Measurements from ENCODE around the gene TGFBR3.

Gene TGFBR3

GRCh38 chr1:91916811-91917460 lies 31.0 kb upstream of the TGFBR3 start:
- no peak for DNase-seq (ENCODE audit: low read depth)
- no peak for TF ChIP-seq CTCF (IDR thresholded peaks at IDR 0.05; ENCODE audit: insufficient read depth, low read depth, low read length, missing control alignments)
- H3K4me3 ChIP-seq (ENCODE audit: low read length): no peak overlapping the region

- no peak for TF ChIP-seq CTCF (IDR thresholded peaks at IDR 0.05; ENCODE audit: insufficient read depth, low read depth, low read length, missing control alignments)
- no peak for DNase-seq (ENCODE audit: low read depth)
These were observed 30.1 kb upstream of the TGFBR3 start for GRCh38 chr1:91916046-91916445.

GRCh38 chr1:91913018-91913417 lies 27.1 kb upstream of the TGFBR3 start:
- no peak for TF ChIP-seq CTCF (IDR thresholded peaks at IDR 0.05; ENCODE audit: insufficient read depth, low read depth, low read length, missing control alignments)
- DNase-seq (ENCODE audit: low read depth): peak; percentile 11
- H3K4me3 ChIP-seq (ENCODE audit: low read length): no peak overlapping the region

More at GRCh38 chr1:91916046-91916445, 30.1 kb upstream of the TGFBR3 start:
- H3K4me3 ChIP-seq (ENCODE audit: low read length): no peak overlapping the region

GRCh38 chr1:91912266-91912665 lies 26.3 kb upstream of the TGFBR3 start:
- no peak for TF ChIP-seq CTCF (IDR thresholded peaks at IDR 0.05; ENCODE audit: insufficient read depth, low read depth, low read length, missing control alignments)
- H3K4me3 ChIP-seq (ENCODE audit: low read length): no peak overlapping the region
- no peak for DNase-seq (ENCODE audit: low read depth)

- no peak overlapping the region for H3K4me3 ChIP-seq (ENCODE audit: low read length)
- no peak for TF ChIP-seq CTCF (IDR thresholded peaks at IDR 0.05; ENCODE audit: insufficient read depth, low read depth, low read length, missing control alignments)
- DNase-seq (ENCODE audit: low read depth): no peak
These were observed 15.3 kb upstream of the TGFBR3 start for GRCh38 chr1:91901231-91901630.

GRCh38 chr1:91900562-91900961 lies 14.6 kb upstream of the TGFBR3 start:
- DNase-seq (ENCODE audit: low read depth): peak; percentile 86
- H3K4me3 ChIP-seq (ENCODE audit: low read length): no peak overlapping the region
- TF ChIP-seq CTCF (IDR thresholded peaks at IDR 0.05; ENCODE audit: insufficient read depth, low read depth, low read length, missing control alignments): no peak

- no peak for TF ChIP-seq CTCF (IDR thresholded peaks at IDR 0.05; ENCODE audit: insufficient read depth, low read depth, low read length, missing control alignments)
- H3K4me3 ChIP-seq (ENCODE audit: low read length): no peak overlapping the region
- no peak for DNase-seq (ENCODE audit: low read depth)
These were observed 11.1 kb upstream of the TGFBR3 start for GRCh38 chr1:91897016-91897415.
